Caki2 (cell line): ENCODE data around the gene PHACTR4. TPM values are rescaled to one million over a fixed set of nuclear protein-coding genes. Genes with fewer than 3 reads are reported as not detected.
"Not testable (repeated sequence)": the region's sequence is repeated elsewhere in the genome, so short reads cannot be mapped to it uniquely, and the experiment has no call there.

Source experiments
- DNase-seq: peaks from one replicate; pipeline ENCODE4 v3.0.0-alpha.2; 2015; ENCODE audit warnings: low read depth
- in situ Hi-C: cut with HindIII; loops from 2 replicates; pipeline ENCODE4 v1.10.0; 2016; ENCODE audit warnings: low sequenced_read_pairs, low pct_unique_long_range_greater_than_20kb, mixed read lengths
- total RNA-seq: library from RNA; depleted of rRNA; stranded (reverse); fragments of >200 nt; shearing (Covaris generic); gene quantifications from 2 replicates; pipeline ENCODE4 v1.2.3, GENCODE V29; 2014; ENCODE audit warnings: low replicate concordance; rRNA removed

Gene PHACTR4
- total RNA-seq: 4.2 and 6.1 TPM in 2 replicates

DNA sequence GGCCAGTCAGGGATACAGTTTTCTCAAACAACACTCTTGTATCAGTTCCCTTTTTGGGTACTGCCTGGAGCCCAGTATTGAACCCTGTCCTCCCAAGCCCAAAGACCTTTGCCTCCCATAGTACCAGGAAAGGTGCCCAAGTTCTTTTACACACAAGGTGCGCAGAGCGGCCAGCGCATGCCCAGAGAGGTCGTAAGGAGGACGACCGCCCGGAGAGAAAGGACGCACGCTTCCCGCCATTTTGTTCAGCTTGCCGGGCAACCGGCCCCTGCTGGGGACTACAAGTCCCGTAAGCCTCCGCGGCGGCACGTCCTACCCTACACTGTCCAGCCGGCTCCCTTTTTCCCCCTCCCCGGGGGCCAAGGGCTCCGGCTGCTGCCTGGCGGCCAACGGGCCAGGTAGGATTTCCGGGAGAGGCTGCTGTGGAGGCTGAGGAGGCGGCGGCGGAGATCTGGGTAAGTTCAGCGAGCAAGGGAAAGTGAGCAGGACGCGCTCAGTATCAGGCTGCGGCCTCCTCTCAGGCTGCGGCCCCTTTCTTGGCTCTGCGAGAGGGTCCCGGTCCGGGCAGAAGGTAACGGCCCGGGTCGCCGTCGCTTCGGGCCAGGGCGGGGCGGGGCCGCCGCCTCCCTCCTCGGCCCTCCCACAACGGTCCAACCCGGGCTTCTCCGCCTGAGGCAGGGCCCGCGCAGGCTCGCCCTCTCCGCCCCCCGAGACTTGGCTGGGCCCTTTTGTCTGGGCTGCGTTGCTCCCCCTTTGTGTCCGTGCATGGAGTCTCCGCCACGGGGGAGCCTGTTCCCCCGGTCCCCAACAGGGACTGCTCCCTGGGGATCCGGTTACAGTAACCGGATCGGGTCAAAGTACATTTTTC, at the start of gene PHACTR4:
Gene PHACTR4, plus strand, starts transcription at position 370 of the 868 bp plus-strand sequence. CDS start 37,708 bp downstream, outside the sequence.
- DNase-seq: peak; percentile 94
- in situ Hi-C loops: no loop called here

DNA sequence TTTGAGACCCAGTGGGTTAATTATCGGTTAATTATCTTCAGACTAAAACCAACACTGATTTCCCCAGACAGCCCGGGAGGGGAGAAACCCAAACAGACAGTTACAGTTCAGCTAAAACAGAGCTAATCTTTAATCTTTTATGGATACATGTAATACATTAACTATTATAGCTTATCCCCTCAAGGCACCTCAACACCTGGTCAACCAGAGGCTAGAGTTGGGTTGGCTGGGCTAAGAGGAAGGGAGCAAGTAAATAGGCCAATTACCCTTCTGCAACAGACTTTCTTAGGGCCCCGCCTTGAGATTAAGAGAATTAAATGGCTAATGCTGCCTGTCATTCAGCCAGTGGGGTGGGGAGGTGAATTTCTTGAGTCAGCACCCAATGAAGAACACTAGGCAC, 47.3 kb upstream of the PHACTR4 start:
- in situ Hi-C loops: no loop called here
- DNase-seq: peak; percentile 97

GRCh38 chr1:28323720-28324119, 45.8 kb upstream of the PHACTR4 start:
- in situ Hi-C loops: no loop called here
- DNase-seq: no peak

- DNase-seq: no peak
- in situ Hi-C loops: no loop called here
Observed at GRCh38 chr1:28326515-28326914, 43.0 kb upstream of the PHACTR4 start.

GRCh38 chr1:28326984-28327383, 42.6 kb upstream of the PHACTR4 start:
- DNase-seq: peak; percentile 68

GRCh38 chr1:28327431-28327830, 42.1 kb upstream of the PHACTR4 start:
- in situ Hi-C loops: not testable (repeated sequence)
- peak; percentile 70 for DNase-seq

More at GRCh38 chr1:28326984-28327383, 42.6 kb upstream of the PHACTR4 start:
- in situ Hi-C loops: no loop called here

- in situ Hi-C loops: no loop called here
- DNase-seq: no peak
Observed at GRCh38 chr1:28328228-28328648, 41.3 kb upstream of the PHACTR4 start.

DNA sequence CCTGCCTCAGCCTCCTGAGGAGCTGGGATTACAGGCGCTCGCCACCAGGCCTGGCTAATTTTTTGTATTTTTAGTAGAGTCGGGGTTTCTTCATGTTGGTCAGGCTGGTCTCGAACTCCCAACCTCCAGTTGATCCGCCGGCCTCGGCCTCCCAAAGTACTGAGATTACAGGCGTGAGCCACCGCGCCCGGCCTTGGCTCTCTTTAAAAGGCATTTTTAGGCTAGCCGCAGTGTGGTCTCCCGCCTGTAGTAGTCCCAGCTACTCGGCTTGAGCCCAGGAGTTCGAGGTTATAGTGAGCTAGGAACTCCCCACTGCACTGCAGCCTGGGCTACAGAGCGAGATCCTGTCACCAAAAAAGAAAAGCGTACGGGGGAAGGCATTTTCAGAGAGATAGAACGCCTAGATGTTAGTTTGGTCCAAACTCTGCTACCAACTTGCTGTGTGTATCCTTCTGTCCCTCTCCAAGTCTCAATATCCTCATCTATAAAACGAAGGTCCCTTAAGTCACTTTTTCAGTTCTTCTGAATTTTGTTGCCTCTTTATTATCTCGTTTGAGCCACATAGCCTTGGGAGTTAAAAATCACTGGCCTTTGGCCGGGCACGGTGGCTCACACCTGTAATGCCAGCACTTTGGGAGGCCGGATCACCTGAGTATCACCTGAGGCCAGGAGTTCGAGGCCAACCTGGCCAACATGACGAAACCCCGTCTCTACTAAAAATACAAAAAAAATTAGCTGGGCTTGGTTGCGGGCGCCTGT, 40.0 kb upstream of the PHACTR4 start:
- DNase-seq: no peak
- in situ Hi-C loops: no loop called here

- in situ Hi-C loops: no loop called here
- no peak for DNase-seq
Observed at GRCh38 chr1:28338897-28339296, 30.6 kb upstream of the PHACTR4 start.

DNA sequence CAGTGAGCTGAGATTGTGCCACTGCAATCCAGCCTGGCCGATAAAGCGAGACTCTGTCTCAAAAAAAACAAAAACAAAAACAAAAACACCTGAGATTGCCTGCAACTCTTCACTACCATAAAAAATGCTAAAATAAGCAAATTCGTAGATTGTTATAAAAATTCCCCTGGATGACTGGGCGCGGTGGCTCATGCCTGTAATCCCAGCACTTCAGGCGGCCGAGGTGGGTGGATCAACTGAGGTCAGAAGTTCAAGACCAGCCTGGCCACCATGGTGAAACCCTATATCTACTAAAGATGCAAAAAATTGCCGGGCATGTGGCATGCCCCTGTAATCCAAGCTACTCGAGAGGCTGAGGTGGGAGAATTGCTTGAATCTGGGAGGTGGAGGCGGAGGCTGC, 30.0 kb upstream of the PHACTR4 start:
- DNase-seq: no peak
- in situ Hi-C loops: no loop called here

DNA sequence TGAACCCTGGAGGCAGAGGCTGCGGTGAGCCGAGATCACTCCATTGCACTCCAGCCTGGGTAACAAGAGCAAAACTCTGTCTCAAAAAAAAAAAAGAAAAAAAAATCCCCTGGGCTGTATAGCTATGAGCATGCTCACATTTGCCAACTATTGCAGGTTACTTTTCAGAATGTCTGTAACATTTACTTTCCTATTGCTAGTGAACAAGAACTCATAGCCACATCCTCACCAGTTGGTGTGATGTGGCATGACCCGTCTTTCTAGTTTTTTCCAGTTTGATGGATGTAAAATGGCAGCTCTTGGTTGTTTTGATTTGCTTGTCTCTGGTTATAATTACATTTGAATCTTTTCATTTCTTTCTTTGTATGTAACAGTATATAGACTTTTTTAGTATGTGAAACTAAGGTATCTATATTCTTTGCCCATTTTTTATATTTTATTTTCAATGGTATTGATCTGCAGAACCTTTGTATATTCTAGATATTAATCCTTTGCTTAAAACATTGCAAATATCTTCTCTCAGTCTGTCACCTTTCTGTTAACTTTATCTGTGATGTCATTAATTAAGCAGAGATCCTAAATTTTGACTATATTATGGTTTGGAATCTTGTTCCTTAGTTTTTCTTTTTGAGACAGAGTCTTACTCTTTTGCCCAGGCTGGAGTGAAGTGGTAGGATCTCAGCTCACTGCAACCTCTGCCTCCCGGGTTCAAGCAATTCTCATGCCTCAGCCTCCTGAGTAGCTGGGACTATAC, 29.1 kb upstream of the PHACTR4 start:
- in situ Hi-C loops: no loop called here
- DNase-seq: no peak

- no peak for DNase-seq
- in situ Hi-C loops: no loop called here
Observed at GRCh38 chr1:28341591-28341990, 27.9 kb upstream of the PHACTR4 start.

GRCh38 chr1:28343405-28343804, 26.1 kb upstream of the PHACTR4 start:
- no peak for DNase-seq
- in situ Hi-C loops: no loop called here

GRCh38 chr1:28353248-28353810, 16.2 kb upstream of the PHACTR4 start:
- in situ Hi-C loops: not testable (repeated sequence)
- DNase-seq: peak; percentile 47

DNA sequence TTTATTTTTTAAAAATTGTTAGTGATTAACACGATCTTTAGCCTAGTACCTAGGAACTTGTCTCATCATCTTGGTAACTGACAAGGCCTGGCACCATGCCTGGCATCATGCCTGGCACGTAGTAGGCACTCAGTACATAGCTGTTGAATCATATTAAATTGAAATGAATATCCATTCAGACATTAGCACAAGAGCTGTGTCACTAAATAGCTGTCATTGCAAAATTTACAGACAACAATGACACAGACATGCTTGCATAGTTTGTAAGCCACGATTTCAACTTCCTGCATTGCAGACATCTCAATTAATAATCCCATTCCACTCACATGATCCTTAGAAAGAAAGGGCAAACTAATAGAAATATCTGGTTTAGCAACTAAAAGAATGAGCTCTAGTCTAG, 15.4 kb upstream of the PHACTR4 start:
- peak; percentile 68 for DNase-seq
- in situ Hi-C loops: no loop called here

DNA sequence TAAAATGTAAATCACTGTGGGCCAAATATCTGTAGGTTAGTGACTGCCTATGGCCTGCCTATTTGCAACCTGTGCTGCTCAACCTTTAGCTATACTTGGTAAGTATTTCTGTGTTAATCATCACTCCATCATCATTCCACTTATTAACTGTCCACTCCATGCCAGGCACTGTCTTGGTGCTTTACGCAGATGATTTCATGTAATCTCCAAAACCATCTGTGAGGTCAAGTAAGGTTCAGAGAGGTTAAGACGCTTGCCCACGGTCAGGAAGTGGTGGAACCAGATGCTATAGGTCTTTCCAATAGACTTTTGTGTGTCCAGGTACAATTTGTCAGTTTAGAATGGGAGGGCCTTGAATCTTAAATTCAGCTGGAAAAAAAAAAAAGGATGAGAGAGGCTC, 10.8 kb upstream of the PHACTR4 start:
- DNase-seq: no peak
- in situ Hi-C loops: no loop called here

DNA sequence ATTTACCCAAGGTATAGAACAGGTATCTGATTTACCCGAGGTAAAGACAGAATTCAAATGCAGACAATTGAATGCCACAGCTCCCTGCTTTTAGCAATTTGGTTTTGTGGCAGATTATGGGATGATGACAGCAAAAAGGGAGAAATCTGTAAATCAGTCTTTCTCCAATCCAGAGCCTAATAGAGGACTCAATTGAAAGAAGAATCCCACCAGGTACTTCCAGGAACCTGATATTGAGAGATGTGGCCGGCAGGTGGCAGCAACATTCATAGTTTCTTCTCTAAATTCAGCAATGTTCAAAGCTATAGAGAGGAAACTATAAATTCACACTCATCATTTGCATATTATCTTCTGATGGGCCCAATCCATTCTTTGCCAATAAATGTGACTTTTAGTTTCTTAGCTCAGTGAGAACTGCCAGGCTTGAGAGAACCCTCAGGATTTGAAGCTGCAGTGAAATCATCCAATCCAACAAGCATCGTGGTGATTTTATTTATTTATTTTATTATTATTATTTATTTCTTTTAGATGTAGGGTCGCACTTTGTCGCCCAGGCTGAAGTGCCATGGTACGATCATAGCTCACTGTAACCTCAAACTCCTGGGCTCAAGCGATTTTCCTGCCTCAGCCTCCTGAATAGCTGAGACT, 9.8 kb upstream of the PHACTR4 start:
- in situ Hi-C loops: no loop called here
- DNase-seq: peak; percentile 51

DNA sequence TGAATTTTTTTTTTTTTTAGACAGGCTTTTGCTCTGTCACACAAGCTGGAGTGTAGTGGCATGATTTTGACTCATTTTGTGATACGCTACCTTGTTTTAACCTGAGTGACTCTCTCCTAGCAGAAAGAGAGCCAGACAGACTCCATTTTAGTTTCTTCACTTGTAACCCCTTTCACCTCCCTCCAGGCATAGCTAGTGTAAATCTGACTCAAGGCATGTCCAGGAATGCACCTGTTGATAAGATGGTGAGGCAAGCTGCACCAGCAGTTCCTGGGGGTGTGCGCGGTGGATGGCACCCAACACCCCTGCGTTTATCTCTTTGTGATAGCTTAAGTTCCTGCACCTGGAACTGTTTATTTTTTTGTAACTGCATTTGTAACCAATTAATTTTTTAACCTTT, 4.7 kb upstream of the PHACTR4 start:
- in situ Hi-C loops: no loop called here
- no peak for DNase-seq
